ENCODE results near the gene ZNF774. TPM values are rescaled to one million over a fixed set of nuclear protein-coding genes. Genes with fewer than 3 reads are reported as not detected.

The ZNF774 gene
- total and polyA plus RNA-seq, 2 of the 13 experiments (the other 11 are each of a cell fraction or from before 2014, with no cell fraction given): 0.59 to 1.4 TPM

GRCh38 chr15:90402767-90403166 is 50.7 kb downstream of the ZNF774 start:
- in situ Hi-C loops (cut with HindIII; ENCODE audit: extremely low pct_ligation_motif_present, low pct_unique_long_range_greater_than_20kb): no loop called here
- ChIA-PET POLR2A (no interaction called here), CTCF (ENCODE audit: low intra/inter-chr PET ratio, low total read pairs) (no interaction called here)
- Histone ChIP-seq H3K27me3 (ENCODE audit: control insufficient read depth in 1 of 2, insufficient read depth in 2 of 2, low read length in 2 of 2) (no peaks in the 10 kb centered on the region), H3K36me3 (replicated peaks in 1 of 2; ENCODE audit: control insufficient read depth in 1 of 2, insufficient read depth in 2 of 2, low read length in 2 of 2) (no peaks in the 10 kb centered on the region), H3K9ac (ENCODE audit: insufficient read depth, low read depth, low read length) (no peak overlapping the region), H3K4me2 (ENCODE audit: low read depth, low read length) (no peak overlapping the region), H3K9me3 (ENCODE audit: low read length) (no peaks in the 10 kb centered on the region), H3K27ac (ENCODE audit: extremely low read length, insufficient read depth, low read length) (no peak overlapping the region), H3K79me2 (ENCODE audit: insufficient read depth, low read length) (peaks cover 52% of the 10 kb centered on the region), H4K20me1 (ENCODE audit: insufficient read depth, low read length) (no peaks in the 10 kb centered on the region), H3K4me1 (ENCODE audit: insufficient read depth, low read length) (peaks cover 36% of the 10 kb centered on the region), H3K4me3 (replicated peaks in 1 of 3; ENCODE audit: insufficient read depth in 1 of 3, low read depth in 2 of 3, low read length in 3 of 3) (no peak overlapping the region), H2AFZ (ENCODE audit: low read length) (no peak overlapping the region)
- 96% methylated on average over 3 of the region's 3 CpGs for WGBS (ENCODE audit: low lambda C conversion rate)
- BruUV-seq (replicated peaks): no TSS peak
- ATAC-seq (no peak), DNase-seq (ENCODE audit: low spot score) (no peak), FAIRE-seq (no peak)
- intact Hi-C loops (cut with micrococcal nuclease; ENCODE audit: unreplicated experiment): no loop called here
- TF ChIP-seq SRSF9 (IDR thresholded peaks at IDR 0.05; ENCODE audit: borderline replicate concordance, insufficient read depth, low read depth, low read length, poor library complexity, severe bottlenecking) (no peak), ZNF773 (CRISPR knock-in tag; IDR thresholded peaks at IDR 0.05; ENCODE audit: borderline replicate concordance) (no peak), KAT8 (CRISPR knock-in tag; IDR thresholded peaks at IDR 0.05) (no peak), CSRNP1 (CRISPR knock-in tag; IDR thresholded peaks at IDR 0.05) (no peak), PLSCR1 (CRISPR knock-in tag; IDR thresholded peaks at IDR 0.05; ENCODE audit: borderline replicate concordance) (no peak), ZNF251 (CRISPR knock-in tag; IDR thresholded peaks at IDR 0.05) (no peak), RBM39 (IDR thresholded peaks at IDR 0.05; ENCODE audit: low read depth, low read length, poor library complexity, severe bottlenecking) (no peak), KIAA2018 (CRISPR knock-in tag; IDR thresholded peaks at IDR 0.05; ENCODE audit: borderline replicate concordance) (no peak), RARA (CRISPR knock-in tag; IDR thresholded peaks at IDR 0.05) (no peak), SNAI1 (CRISPR knock-in tag; IDR thresholded peaks at IDR 0.05; ENCODE audit: borderline replicate concordance) (no peak)
